ENCODE measurements around the gene SIGLEC7.

The SIGLEC7 gene

GRCh38 chr19:51142119-51142518 is at the start of gene SIGLEC7:
Gene SIGLEC7 (plus strand): TSS chr19:51142301. CDS start chr19:51142370, 69 bp downstream.
- no peak for DNase-seq

GRCh38 chr19:51093101-51093500 is 49.0 kb upstream of the SIGLEC7 start:
- DNase-seq = no peak

- DNase-seq = no peak
These were observed 48.4 kb upstream of the SIGLEC7 start for GRCh38 chr19:51093510-51094345.

- peak; percentile 47 for DNase-seq
These were observed 47.3 kb upstream of the SIGLEC7 start for GRCh38 chr19:51094696-51095279.

GRCh38 chr19:51096473-51097165 is 45.5 kb upstream of the SIGLEC7 start:
- DNase-seq = no peak

- DNase-seq = peak; percentile 82
These were observed 44.8 kb upstream of the SIGLEC7 start for GRCh38 chr19:51097166-51097738.

GRCh38 chr19:51097796-51098195 is 44.3 kb upstream of the SIGLEC7 start:
- DNase-seq = no peak

- DNase-seq = peak; percentile 53
These were observed 43.6 kb upstream of the SIGLEC7 start for GRCh38 chr19:51098365-51099046.

GRCh38 chr19:51099047-51099382 is 43.1 kb upstream of the SIGLEC7 start:
- DNase-seq = no peak

GRCh38 chr19:51100601-51101000 is 41.5 kb upstream of the SIGLEC7 start:
- no peak for DNase-seq

- no peak for DNase-seq
These were observed 40.8 kb upstream of the SIGLEC7 start for GRCh38 chr19:51101171-51101865.

- DNase-seq = no peak
These were observed 39.1 kb upstream of the SIGLEC7 start for GRCh38 chr19:51102991-51103390.

- DNase-seq = no peak
These were observed 38.2 kb upstream of the SIGLEC7 start for GRCh38 chr19:51103926-51104341.

- DNase-seq = no peak
These were observed 34.6 kb upstream of the SIGLEC7 start for GRCh38 chr19:51107406-51108065.

GRCh38 chr19:51108066-51108804 is 33.9 kb upstream of the SIGLEC7 start, which contains the start of gene CTU1:
Gene CTU1 (minus strand): TSS chr19:51108409. CDS start chr19:51104569, 3,840 bp downstream.
- peak; percentile 97 for DNase-seq

GRCh38 chr19:51108805-51109146 is 33.3 kb upstream of the SIGLEC7 start:
- no peak for DNase-seq

GRCh38 chr19:51110666-51110971 is 31.5 kb upstream of the SIGLEC7 start:
- DNase-seq = no peak

- no peak for DNase-seq
These were observed 30.5 kb upstream of the SIGLEC7 start for GRCh38 chr19:51111606-51112005.

- no peak for DNase-seq
These were observed 27.9 kb upstream of the SIGLEC7 start for GRCh38 chr19:51114087-51114729.

GRCh38 chr19:51116736-51117286 is 25.3 kb upstream of the SIGLEC7 start:
- peak; percentile 55 for DNase-seq

Measured in CD4-positive, alpha-beta T cell treated with Interleukin-17A for 4 hours (primary cell).